ENCODE measurements around the gene GALNT18. TPM values are rescaled to one million over a fixed set of nuclear protein-coding genes. Genes with fewer than 3 reads are reported as not detected.

GALNT18 gene
- total RNA-seq, 1 donor from 2014 or later = 12.6 TPM

DNA sequence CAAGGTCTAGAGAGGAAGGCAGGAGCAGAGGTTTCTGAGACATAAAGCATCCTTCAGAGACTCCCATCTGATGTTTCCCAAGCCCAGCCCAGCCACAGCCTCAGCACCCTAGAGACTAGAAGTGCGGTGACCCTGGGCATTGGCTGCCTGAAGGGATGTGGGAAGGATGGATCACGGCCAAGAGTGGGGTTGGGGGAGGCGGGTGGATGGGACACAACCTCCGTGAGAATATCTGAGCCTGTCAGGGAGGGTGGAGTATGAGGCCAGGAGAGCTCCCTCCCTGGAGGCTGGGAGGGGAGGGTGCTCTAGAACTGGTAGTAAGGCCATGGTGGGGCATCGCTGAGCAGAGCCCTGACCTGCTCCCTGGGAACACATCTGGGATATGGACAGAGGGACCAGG is 340.2 kb downstream of the GALNT18 start:
- peak; percentile 86 for DNase-seq (ENCODE audit: low spot score)

DNA sequence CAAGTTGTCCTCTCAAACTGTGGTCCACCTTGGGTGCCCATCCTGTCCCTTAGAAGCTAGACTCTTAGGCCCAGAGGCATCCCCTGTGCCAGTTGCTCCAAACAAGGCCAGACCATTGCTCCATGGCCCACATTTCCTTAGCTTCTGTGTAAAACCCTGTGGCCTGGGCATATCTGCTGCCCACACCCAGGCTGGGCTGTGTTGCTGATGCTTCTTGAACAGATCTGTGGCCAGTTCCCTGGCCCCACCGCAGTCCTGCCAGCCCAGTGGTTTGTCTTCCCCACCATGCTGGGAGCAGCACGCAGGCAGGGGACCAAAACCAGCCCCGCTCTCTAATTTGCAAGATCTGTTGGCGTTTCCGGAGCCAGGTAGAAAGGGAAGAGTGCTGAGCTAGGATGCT is 341.0 kb downstream of the GALNT18 start:
- DNase-seq (ENCODE audit: low spot score) = peak; percentile 85

DNA sequence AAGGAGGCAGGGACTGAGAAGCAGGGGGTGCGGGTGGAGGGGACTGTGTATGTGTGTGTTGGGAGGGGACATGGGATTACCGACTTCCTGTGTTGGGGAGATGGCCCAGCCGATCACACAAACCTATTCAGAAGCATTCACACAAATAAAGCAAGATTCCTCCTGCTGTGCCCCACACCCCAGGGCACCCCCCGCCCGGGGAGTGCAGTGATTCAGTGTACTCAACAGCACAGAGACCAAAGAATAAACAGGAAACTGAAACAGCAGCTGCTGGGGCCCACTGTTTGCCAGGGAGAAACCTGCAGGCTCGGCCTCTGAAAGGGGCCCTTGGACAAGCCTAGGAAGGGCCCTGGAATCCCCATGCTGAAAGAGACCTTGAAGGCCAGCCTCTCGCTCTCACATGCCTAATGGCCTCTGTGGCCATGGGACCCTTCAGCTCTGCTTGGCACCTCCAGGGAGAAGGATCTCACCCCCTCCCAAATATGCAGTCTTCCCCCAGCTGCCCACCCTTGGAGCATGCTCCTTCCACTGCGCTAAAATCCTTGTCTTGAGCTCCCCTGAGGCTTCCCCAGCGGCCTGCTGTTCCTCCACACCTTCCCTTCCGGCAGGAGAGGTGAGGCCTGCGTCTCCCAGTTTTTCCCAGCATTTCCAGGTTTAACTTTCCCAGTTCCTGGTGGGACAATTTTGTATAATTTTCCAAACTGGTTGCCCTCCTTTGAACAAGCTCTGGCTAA is 341.7 kb downstream of the GALNT18 start:
- DNase-seq (ENCODE audit: low spot score) = peak; percentile 87

DNA sequence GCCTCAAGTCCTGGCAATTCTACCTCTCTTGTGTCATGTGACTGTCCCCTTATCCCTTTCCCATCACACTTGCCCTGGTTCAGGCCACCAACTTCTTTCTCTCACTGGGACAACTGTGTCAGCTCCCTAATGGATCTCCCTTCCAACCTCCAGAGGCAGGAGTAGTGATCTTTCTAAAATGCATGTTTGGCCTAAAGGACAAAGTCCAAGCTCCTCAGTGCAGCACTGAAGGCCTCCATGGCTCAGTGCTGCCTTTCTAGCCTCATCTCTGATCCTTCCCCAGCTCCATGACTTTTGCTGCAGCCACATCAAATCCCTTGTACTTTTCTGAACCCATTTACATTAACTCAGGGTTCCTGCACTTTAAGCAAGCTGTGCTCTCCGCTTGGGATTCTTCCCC is 349.6 kb downstream of the GALNT18 start:
- DNase-seq (ENCODE audit: low spot score) = no peak

DNA sequence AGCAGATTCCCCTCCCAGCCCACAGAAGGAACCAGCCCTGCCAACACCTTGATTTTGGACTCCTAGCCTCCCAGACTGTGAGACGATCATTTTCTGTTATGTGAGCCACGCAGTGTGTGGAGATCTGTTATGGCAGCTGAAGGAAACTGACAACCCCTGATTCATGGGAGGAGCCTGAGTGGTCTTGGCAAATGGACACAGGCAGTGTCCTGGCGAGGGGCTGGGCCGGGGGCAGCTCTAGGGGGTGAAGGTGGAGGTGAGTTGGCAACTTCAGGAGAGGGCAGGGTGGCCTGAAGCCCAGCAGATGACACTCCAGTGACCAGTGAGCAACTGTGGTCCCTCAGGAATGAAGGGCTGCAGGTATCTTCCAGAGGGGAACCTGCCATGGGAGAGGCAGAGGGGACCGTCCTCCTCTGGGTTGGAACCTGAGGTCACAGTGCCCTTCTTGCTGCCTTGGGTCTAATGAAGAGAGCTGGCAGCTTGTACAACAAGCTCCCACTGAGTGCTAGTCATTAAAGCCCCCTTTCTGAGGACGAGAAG is 351.5 kb downstream of the GALNT18 start:
- DNase-seq (ENCODE audit: low spot score) = peak; percentile 85

DNA sequence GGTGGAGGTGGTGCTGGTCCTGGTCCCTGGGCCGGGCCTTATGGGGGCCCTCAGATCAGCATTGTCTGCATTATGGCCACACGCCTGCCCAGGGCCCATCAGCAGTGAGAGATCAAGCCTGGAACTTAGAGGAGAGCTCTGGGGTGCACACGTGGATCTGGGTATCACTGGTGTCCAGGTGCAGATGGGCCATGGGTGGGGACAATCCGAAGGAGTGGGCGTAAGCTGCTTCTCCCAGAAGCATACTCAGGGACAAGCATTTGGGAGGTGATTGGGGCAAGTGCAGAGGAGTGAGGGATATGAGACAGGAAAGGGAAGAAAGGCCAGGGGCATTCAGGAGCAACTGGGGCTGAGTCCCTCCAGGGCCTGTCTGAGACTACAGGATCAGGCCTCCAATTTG is 353.1 kb downstream of the GALNT18 start:
- DNase-seq (ENCODE audit: low spot score) = peak; percentile 59

GRCh38 chr11:11268119-11268518 is 353.7 kb downstream of the GALNT18 start:
- DNase-seq (ENCODE audit: low spot score) = no peak

GRCh38 chr11:11267312-11267711 is 354.5 kb downstream of the GALNT18 start:
- no peak for DNase-seq (ENCODE audit: low spot score)

- DNase-seq (ENCODE audit: low spot score) = no peak
These were observed 355.7 kb downstream of the GALNT18 start for GRCh38 chr11:11265994-11266606.

DNA sequence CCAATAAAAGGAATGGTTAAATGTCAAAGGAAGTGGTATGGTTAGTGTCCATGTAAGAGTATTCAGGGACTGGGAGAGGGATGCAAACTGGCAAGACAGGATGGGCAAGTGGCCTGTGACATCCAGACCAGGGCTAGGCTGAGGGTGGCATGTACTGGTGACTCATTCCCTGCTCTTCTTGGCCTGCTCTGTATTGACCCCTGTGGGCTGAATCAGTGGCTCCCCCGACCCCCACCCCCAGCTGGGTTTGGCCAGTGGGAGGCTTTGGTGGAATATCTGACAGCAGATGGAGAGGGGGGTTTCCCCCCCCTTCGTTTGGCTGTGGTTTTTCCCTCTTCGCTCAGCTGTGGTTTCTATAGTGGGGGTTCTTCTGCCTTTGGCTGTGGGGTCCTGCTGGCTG is 356.5 kb downstream of the GALNT18 start:
- DNase-seq (ENCODE audit: low spot score) = no peak

- DNase-seq (ENCODE audit: low spot score) = no peak
These were observed 358.4 kb downstream of the GALNT18 start for GRCh38 chr11:11263238-11264005.

GRCh38 chr11:11262171-11262920 is 359.5 kb downstream of the GALNT18 start:
- DNase-seq (ENCODE audit: low spot score) = no peak

DNA sequence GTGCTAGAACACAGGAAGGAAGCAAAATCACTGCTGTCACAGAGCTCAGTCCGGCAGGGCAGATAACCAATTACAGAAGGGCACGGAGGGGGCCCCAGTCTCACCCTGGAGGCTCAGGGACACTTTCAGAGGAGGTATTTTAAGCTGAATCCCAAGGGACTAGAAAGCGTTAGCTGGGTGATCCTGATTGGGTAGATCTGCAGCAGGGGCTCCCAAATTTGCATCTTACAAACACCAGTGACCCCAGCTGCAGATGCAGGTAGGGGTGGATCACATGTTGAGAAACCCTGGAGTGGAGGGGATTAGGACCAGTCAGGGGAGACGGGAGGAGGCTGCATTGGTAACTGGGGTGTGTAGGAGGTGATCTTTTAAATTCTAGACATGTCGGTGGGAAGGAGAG is 360.2 kb downstream of the GALNT18 start:
- DNase-seq (ENCODE audit: low spot score) = no peak

- DNase-seq (ENCODE audit: low spot score) = no peak
These were observed 360.9 kb downstream of the GALNT18 start for GRCh38 chr11:11260903-11261302.

GRCh38 chr11:11253995-11254394 is 367.8 kb downstream of the GALNT18 start:
- DNase-seq (ENCODE audit: low spot score) = no peak

- peak; percentile 45 for DNase-seq (ENCODE audit: low spot score)
These were observed 368.3 kb downstream of the GALNT18 start for GRCh38 chr11:11253497-11253896.

DNA sequence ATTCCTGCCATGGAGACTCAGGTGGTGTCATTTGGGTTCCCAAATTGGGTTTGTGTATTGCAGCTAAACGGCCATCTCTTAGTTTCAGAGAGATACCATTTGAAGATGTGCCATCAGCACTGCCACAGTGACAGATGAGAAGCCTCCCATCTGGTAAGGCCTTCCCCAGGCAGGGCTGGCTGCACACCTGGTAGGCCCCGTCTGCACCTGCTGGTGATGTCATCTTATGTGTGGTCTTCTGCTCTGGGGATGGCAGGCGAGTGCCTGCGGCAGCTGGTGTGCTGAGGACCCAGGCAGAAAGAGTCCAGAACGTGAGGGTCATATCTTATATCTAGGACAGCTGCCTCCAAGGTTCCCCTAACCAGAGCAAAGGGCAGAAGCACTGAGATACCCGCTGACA is 369.4 kb downstream of the GALNT18 start:
- peak; percentile 65 for DNase-seq (ENCODE audit: low spot score)

DNA sequence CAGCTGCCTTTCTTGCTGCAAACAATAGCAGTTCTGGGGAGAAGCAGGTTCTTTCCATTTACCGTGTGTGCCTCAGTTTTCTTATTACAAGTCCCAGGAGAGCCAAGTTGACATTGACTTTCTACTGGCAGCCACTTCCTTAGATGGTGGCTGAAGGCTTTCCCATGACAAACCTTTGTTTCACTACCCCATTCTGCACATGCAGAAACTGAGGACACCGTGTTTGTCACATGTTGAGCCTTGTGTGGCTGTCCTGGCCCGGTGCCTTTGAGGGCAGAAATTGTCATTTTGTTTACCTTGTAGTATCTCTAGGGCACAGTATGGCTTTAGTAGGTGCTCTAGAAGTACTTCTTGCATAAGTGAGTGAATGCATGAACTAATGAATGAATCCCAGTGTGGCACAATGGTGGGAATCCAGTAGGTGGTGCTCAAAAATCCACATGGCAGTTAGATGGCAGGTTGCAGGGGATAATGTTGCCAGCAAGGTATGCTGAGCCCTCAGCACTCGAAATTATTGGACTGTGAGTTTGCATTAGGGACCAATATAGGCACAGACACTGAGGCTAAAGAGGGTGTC is 370.3 kb downstream of the GALNT18 start:
- DNase-seq (ENCODE audit: low spot score) = no peak

- DNase-seq (ENCODE audit: low spot score) = no peak
These were observed 371.3 kb downstream of the GALNT18 start for GRCh38 chr11:11250470-11250869.

DNA sequence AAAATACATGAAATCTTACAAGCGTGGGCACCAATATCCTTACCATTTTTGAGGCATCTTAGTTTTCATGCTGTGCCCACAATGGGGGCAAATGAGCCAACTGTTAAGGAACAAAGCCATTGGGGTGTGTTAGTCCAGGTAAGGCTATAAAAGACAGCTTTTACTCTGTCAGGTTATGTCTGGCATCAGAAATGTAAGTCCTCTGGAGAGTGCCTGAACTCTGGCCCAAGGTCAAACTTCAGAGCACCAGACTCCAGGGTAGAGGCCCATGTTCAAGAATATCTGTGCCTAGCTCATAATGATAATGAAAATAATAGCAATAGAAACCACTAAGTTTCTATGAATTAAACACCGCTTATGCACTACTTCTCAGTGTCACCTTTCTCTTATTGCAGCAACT is 374.2 kb downstream of the GALNT18 start:
- DNase-seq (ENCODE audit: low spot score) = no peak

- no peak for DNase-seq (ENCODE audit: low spot score)
These were observed 374.7 kb downstream of the GALNT18 start for GRCh38 chr11:11247086-11247485.
